ENCODE results near the gene LIN7A.
"Not testable (repeated sequence)": the region's sequence is repeated elsewhere in the genome, so short reads cannot be mapped to it uniquely, and the experiment has no call there.

Gene LIN7A

DNA sequence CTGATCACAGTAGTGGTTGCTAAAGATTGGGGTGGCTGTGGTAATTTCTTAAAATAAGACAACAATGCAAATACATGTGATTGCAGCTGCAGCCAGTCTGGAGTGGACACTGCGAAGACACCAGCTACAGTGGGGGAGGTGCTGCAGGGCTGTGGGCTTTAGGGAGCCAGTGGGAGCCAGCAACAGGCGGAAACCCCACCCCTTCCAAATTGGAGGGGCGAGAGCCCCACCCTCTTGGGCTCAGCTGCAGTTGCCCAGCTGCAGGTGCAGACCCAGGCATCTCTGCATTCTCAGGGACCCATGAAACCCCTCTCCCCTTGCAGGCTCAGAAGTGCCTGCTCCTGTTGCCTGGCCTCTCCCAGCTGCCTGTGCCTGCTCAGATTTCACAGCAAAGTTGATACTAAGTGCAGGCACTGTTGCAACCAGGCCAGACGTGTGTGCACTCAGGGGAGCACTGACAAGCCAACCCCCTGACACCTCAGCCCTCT, 116.2 kb downstream of the LIN7A start:
- no peaks in the 10 kb centered on the region for H3K4me1 Mint-ChIP-seq (ENCODE audit: low read depth)
- H3K36me3 Mint-ChIP-seq (ENCODE audit: low read depth) = no peaks in the 10 kb centered on the region
- H3K9me3 Mint-ChIP-seq = peaks cover 12% of the 10 kb centered on the region
- no peaks in the 10 kb centered on the region for H3K27me3 Mint-ChIP-seq
- no peak overlapping the region for H3K27ac Mint-ChIP-seq
- no peak overlapping the region for H3K4me3 Mint-ChIP-seq

DNA sequence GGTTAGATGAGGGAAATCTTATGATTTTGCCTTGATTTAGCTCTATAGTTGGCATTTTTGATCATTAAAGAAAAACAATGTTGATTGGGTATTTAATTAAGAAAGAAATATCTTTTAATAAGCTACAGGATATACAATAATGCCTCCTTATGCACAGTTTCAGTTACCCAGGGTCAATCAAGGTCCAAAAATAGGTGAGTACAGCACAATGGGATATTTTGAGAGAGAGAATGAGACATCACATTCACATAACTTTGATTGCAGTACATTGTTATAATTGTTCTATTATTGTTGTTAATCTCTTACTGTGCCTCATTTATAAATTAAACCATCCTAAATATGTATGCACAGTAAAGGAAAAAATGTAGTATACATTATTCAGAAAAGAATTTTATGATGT, 118.9 kb downstream of the LIN7A start:
- peaks cover 4% of the 10 kb centered on the region for H3K9me3 Mint-ChIP-seq
- H3K4me3 Mint-ChIP-seq = no peak overlapping the region
- no peaks in the 10 kb centered on the region for H3K27me3 Mint-ChIP-seq
- no peaks in the 10 kb centered on the region for H3K36me3 Mint-ChIP-seq (ENCODE audit: low read depth)
- no peaks in the 10 kb centered on the region for H3K4me1 Mint-ChIP-seq (ENCODE audit: low read depth)
- H3K27ac Mint-ChIP-seq = no peak overlapping the region

DNA sequence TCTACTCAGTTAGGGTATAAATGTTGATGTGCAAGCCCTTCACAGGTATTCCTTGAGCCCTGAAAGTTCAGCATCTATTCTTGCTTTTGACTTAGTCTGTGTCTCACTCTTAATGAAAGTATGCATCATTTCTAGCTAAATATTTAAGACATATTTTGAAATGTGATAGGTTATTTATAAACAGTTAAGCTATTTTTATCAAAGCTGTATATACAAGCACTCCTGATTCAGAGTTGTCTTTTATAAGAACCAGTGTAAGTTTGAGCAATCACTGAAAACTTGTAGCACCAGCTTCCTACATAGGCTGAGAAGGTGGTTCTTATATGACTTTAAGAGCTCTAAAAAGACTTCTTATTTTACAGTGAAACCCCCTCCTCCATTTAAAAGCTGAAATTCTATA, 122.4 kb downstream of the LIN7A start:
- Mint-ChIP-seq H3K27ac (no peak overlapping the region), H3K4me1 (ENCODE audit: low read depth) (no peaks in the 10 kb centered on the region), H3K4me3 (no peak overlapping the region), H3K9me3 (no peaks in the 10 kb centered on the region), H3K27me3 (no peaks in the 10 kb centered on the region), H3K36me3 (ENCODE audit: low read depth) (no peaks in the 10 kb centered on the region)

DNA sequence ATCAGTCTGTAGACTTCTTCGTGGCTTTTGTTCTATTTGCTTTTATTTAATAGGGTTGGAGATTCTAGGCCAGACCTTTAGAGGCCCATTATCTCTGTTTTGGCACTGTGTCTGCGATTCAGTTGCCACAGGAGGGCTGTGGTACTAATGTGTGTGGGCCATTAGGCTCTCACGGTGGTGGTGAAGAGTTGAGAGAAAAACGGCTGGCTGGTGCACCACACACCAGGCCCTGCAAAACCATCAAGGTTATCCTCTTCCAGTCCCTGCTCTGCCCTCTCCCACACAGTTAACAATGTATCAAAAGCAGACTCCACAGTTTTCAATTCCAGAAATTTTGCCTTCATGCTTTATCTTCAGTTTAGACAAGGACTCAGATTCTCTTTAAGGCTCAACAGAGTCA, 123.3 kb downstream of the LIN7A start:
- no peak overlapping the region for H3K4me3 Mint-ChIP-seq
- no peaks in the 10 kb centered on the region for H3K4me1 Mint-ChIP-seq (ENCODE audit: low read depth)
- H3K27ac Mint-ChIP-seq = no peak overlapping the region
- H3K36me3 Mint-ChIP-seq (ENCODE audit: low read depth) = no peaks in the 10 kb centered on the region
- no peaks in the 10 kb centered on the region for H3K27me3 Mint-ChIP-seq
- H3K9me3 Mint-ChIP-seq = no peaks in the 10 kb centered on the region

DNA sequence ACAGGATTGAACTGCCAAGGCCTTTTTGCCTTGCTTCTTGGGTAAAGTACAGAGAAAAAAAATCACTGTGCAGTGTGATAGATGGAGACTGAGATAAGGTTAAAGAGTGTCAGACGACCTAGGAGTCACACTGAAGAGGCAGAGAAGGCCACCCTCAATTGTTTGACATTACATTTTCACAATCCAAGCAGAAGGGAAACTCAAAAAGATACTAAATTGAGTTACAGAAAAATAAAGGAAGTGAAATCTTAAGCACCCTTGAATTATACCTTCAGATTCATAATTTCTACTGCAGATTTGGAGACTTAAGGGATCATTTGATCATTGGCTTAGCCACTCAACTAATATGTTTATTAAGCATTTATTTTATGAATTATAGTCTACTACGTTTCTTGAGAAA, 123.9 kb downstream of the LIN7A start:
- Mint-ChIP-seq H3K4me3 (no peak overlapping the region), H3K4me1 (ENCODE audit: low read depth) (no peaks in the 10 kb centered on the region), H3K36me3 (ENCODE audit: low read depth) (no peaks in the 10 kb centered on the region), H3K9me3 (no peaks in the 10 kb centered on the region), H3K27me3 (no peaks in the 10 kb centered on the region), H3K27ac (no peak overlapping the region)

DNA sequence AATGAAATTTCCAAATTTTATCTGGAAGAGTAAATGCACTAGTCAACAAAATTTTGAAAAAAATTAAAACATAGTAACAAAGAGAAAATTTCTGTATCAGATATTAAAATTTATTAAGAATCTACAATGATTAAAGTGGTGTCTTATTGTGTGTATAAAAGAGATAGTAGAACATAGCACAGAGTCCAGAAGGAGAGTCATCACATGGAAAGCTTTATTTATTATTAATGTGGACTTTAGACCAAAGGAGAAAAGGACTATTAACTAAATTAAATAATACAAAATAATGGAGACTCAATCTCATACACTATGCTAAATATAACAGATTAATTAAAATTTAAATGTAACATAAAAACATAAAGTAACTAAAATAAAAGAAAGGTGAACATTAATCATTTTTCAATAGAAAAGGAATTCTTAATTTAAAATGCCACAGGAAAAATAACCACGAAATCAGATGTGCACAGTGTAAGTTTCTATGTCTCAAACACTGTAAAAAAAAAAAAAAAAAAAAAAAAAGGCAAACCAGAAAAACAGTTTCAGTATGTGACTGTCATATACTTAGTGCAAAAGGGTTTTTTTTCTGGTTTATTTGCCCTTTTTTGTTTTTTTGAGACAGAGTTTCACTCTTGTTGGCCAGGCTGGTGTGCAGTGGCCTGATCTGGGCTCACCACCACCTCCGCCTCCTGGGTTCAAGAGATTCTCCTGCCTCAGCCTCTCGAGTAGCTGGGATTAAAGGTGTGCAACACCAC, 125.6 kb downstream of the LIN7A start:
- H3K27ac Mint-ChIP-seq = no peak overlapping the region
- H3K4me3 Mint-ChIP-seq = no peak overlapping the region
- no peaks in the 10 kb centered on the region for H3K27me3 Mint-ChIP-seq
- H3K36me3 Mint-ChIP-seq (ENCODE audit: low read depth) = no peaks in the 10 kb centered on the region
- H3K4me1 Mint-ChIP-seq (ENCODE audit: low read depth) = no peaks in the 10 kb centered on the region
- H3K9me3 Mint-ChIP-seq = no peaks in the 10 kb centered on the region

DNA sequence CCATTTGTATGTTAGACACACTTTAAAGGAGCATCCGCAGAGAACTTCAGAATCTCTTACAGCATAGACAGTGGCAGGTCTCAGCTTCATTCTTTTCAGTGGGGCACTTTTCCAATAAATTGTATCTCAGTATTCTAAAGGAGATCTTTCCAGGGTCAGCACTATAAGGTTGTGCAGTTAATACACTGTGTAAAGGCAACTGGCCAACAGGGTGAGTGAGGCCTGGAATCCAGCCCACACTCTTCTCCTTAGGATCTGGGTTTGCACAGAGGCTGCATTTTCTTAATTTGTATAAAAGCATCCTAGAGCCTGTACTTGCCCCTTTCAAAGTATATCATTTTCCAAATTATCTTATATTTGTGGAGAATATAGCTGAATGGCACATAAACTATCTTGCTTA, 126.9 kb downstream of the LIN7A start:
- Mint-ChIP-seq H3K27ac (no peak overlapping the region), H3K4me3 (no peak overlapping the region), H3K36me3 (ENCODE audit: low read depth) (no peaks in the 10 kb centered on the region), H3K9me3 (no peaks in the 10 kb centered on the region), H3K4me1 (ENCODE audit: low read depth) (no peaks in the 10 kb centered on the region), H3K27me3 (no peaks in the 10 kb centered on the region)

DNA sequence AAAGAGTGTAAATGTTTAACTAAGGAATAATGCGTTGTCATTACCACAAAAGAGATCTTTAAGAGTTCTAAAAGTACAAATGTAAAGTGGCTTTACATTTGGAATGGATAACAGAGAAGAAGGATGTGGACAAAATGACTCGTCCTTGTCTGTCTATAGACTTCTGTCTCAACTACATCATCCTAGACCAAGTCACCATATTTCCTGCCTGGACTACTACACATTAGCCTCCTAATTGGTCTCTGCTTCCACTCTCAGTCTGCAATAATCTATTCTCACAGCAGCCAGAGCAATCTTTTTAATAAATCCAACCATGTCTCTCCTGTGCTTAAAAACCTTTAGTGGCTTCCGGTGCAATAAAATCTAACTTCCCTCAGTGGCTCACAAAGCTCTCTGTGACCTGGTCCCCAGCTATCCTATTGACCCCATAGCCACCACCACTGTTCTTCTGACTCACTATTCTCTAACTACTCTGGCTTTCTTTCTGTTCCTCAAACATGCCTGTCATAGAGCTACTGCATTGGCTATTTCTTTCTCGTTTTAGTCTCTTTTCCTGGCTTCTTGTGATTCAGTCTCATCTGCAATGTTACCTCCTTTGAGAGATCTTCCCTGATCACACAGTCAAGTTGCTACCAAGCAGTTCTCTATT, 130.0 kb downstream of the LIN7A start:
- H3K27me3 Mint-ChIP-seq = no peaks in the 10 kb centered on the region
- no peaks in the 10 kb centered on the region for H3K4me1 Mint-ChIP-seq (ENCODE audit: low read depth)
- no peak overlapping the region for H3K27ac Mint-ChIP-seq
- peaks cover 3% of the 10 kb centered on the region for H3K9me3 Mint-ChIP-seq
- no peaks in the 10 kb centered on the region for H3K36me3 Mint-ChIP-seq (ENCODE audit: low read depth)
- no peak overlapping the region for H3K4me3 Mint-ChIP-seq

DNA sequence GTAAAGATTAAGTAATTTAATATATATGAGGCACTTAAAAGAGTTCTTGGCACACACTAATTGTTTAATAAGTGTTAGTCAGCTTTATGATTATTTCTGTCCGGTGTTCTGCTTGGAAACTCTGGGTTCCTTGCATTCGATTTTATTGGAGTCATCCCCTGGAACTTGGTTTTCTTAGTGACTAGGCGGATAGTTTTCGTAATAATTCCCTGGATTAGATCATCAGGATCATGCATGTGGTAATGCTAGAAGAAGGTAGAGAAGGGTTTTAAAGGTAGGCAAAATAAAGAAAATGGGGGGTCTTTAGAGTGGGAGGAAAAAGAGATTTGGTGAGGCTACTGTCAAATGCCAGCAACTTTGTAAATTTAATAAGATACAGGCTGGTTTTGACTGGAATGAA, 132.6 kb downstream of the LIN7A start:
- Mint-ChIP-seq H3K4me1 (ENCODE audit: low read depth) (no peaks in the 10 kb centered on the region), H3K36me3 (ENCODE audit: low read depth) (no peaks in the 10 kb centered on the region), H3K27ac (no peak overlapping the region)

DNA sequence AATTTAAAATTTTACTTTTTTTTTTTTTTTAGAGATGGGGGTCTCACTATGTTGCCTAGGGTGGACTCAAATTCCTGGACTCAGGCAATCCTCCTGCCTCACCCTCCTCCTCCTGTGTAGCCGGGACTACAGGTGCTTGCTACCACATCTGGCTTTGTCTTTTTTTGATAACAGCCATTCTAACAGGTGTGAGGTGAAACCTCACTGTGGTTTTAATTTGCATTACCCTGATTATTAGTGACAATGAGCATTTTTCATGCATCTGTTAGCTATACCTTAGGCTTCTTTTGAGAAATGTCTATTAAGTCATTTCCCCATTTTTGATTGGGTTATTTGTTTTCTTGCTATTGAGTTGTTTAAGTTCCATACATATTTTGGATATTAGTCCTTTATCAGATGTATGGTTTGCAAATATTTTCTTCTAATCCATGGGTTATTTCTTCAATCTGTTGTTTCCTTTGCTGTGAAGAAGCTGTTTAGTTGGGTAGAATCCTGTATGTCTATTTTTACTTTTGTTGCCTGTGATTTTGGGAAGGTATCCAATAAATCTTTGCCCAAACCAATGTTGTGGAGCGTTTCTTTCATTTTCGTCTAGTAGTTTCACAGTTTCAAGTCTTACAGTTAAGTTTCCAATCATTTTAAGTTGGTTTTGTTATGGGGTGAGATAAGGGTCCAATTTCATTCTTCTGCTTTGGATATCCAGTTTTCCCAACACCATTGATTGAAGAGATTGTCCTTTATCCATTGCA, 134.9 kb downstream of the LIN7A start:
- Mint-ChIP-seq H3K27ac (no peak overlapping the region), H3K27me3 (no peaks in the 10 kb centered on the region), H3K4me3 (no peak overlapping the region), H3K4me1 (ENCODE audit: low read depth) (no peaks in the 10 kb centered on the region), H3K36me3 (ENCODE audit: low read depth) (no peaks in the 10 kb centered on the region), H3K9me3 (peaks cover 3% of the 10 kb centered on the region)

More for the DNA sequence above, 132.6 kb downstream of the LIN7A start:
- H3K9me3 Mint-ChIP-seq = peaks cover 3% of the 10 kb centered on the region
- H3K4me3 Mint-ChIP-seq = no peak overlapping the region
- H3K27me3 Mint-ChIP-seq = no peaks in the 10 kb centered on the region

DNA sequence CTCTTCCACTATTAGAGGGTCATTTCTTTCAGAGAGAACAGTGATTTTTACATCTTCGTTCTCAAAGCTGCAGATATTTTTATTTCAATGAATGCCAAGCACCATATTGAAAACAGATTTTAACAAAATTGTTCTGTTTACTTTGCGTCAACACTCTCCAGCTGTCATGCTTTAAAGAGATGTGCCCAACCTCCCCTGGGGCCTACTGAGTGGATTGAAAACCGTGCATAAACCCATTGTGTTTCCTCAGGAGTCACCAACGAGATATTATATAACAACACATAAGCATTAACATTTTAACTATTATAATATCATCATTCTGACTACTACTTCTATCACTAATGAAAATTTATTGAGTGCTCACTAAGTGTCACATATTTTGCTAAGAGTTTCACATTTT, 139.5 kb downstream of the LIN7A start:
- no peak overlapping the region for H3K4me3 Mint-ChIP-seq
- H3K9me3 Mint-ChIP-seq = no peaks in the 10 kb centered on the region
- no peak overlapping the region for H3K27ac Mint-ChIP-seq
- H3K27me3 Mint-ChIP-seq = no peaks in the 10 kb centered on the region
- no peaks in the 10 kb centered on the region for H3K4me1 Mint-ChIP-seq (ENCODE audit: low read depth)
- H3K36me3 Mint-ChIP-seq (ENCODE audit: low read depth) = no peaks in the 10 kb centered on the region

DNA sequence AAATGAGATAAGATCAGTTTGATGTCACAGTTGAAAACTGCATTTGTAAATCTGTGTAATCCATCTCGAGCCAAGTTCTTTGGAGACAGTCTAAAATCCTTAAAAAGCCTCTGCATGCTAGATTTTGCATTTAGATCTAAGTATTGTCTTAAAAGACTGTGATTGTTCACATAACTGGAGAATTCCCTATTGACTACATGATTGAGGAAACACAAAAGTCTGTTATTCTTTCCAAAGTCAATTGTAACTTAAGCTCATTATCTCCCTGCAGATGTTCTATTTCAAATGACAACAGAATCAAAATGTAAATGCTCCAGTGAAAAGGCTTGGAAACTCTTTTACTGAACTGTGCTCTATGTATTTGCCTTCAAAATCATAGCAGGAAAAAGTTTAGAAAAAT, 143.2 kb downstream of the LIN7A start:
- Mint-ChIP-seq H3K9me3 (peaks cover 3% of the 10 kb centered on the region), H3K4me1 (ENCODE audit: low read depth) (no peaks in the 10 kb centered on the region), H3K27me3 (no peaks in the 10 kb centered on the region), H3K4me3 (no peak overlapping the region), H3K36me3 (ENCODE audit: low read depth) (no peaks in the 10 kb centered on the region), H3K27ac (no peak overlapping the region)

DNA sequence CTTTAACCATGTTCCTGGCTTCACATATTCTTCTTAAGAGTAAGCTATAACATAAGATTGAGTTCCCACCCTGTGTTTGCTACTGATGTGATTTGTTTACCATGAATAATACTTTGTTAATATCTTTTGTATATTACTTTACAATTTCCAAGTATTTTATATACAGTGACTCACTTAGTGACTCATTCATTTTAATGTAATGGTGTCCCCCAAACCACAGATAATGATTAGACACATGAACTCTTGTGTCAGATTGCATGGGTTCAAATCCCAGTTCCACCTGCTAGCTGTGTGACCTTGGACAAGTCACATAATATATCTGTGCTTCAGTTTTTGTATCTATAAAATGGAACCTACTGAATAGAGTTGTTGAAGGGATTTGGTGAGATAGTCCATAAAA, 144.9 kb downstream of the LIN7A start:
- Mint-ChIP-seq H3K4me1 (ENCODE audit: low read depth) (no peaks in the 10 kb centered on the region), H3K27me3 (no peaks in the 10 kb centered on the region), H3K4me3 (no peak overlapping the region), H3K9me3 (peaks cover 3% of the 10 kb centered on the region), H3K36me3 (ENCODE audit: low read depth) (no peaks in the 10 kb centered on the region), H3K27ac (no peak overlapping the region)

DNA sequence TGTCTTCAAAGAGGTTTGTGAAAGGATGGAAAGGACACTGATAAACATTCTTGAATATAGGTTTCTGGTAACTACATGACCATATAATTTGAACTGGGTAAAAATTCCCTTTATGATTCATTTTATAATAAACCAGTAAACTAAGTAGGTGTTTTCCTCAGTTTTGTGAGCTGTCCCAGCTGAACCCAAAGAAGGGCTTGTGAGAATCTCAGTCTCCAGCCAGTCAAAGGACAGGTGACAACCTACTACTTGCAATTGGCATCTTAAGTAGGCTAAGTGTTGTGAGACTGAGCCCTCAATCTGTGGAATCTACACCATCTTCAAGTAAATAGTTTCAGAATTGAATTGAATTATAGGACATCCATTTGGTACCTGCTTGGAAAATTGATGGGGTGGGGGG, 145.9 kb downstream of the LIN7A start:
- Mint-ChIP-seq H3K36me3 (ENCODE audit: low read depth) (no peaks in the 10 kb centered on the region), H3K27me3 (no peaks in the 10 kb centered on the region), H3K4me1 (ENCODE audit: low read depth) (no peaks in the 10 kb centered on the region), H3K9me3 (peaks cover 3% of the 10 kb centered on the region), H3K27ac (no peak overlapping the region), H3K4me3 (no peak overlapping the region)

DNA sequence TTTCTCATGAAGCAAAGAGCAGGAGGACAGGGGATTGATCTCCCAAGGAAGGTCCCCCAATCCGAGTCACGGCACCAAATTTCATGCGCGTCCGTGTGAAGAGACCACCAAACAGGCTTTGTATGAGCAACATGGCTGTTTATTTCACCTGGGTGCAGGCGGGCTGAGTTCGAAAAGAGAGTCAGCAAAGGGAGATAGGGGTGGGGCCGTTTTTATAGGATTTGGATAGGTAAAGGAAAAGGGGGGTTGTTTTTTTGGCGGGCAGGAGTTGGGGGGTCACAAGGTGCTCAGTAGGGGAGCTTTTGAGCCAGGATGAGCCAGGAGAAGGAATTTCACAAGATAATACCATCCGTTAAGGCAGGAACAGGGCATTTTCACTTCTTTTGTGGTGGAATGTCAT, 149.3 kb downstream of the LIN7A start:
- not testable (repeated sequence) for H3K27me3 Mint-ChIP-seq; H3K36me3 Mint-ChIP-seq (ENCODE audit: low read depth); H3K9me3 Mint-ChIP-seq; H3K4me3 Mint-ChIP-seq; H3K4me1 Mint-ChIP-seq (ENCODE audit: low read depth); H3K27ac Mint-ChIP-seq
